Purkinje cell (primary cell): Measurements from ENCODE around the gene TNFSF12. TPM values are rescaled to one million over a fixed set of nuclear protein-coding genes. Genes with fewer than 3 reads are reported as not detected.

ENCODE experiments used
- polyA plus RNA-seq: library from polyadenylated mRNA; unstranded; fragments of >200 nt; fragmentation: Nextera tagmentation; gene quantifications from 2 replicates; pipeline ENCODE4 v1.2.1, GENCODE V29; 2014

The TNFSF12 gene, protein sequence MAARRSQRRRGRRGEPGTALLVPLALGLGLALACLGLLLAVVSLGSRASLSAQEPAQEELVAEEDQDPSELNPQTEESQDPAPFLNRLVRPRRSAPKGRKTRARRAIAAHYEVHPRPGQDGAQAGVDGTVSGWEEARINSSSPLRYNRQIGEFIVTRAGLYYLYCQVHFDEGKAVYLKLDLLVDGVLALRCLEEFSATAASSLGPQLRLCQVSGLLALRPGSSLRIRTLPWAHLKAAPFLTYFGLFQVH
- 1.9 and 5.1 TPM in 2 replicates for polyA plus RNA-seq

DNA sequence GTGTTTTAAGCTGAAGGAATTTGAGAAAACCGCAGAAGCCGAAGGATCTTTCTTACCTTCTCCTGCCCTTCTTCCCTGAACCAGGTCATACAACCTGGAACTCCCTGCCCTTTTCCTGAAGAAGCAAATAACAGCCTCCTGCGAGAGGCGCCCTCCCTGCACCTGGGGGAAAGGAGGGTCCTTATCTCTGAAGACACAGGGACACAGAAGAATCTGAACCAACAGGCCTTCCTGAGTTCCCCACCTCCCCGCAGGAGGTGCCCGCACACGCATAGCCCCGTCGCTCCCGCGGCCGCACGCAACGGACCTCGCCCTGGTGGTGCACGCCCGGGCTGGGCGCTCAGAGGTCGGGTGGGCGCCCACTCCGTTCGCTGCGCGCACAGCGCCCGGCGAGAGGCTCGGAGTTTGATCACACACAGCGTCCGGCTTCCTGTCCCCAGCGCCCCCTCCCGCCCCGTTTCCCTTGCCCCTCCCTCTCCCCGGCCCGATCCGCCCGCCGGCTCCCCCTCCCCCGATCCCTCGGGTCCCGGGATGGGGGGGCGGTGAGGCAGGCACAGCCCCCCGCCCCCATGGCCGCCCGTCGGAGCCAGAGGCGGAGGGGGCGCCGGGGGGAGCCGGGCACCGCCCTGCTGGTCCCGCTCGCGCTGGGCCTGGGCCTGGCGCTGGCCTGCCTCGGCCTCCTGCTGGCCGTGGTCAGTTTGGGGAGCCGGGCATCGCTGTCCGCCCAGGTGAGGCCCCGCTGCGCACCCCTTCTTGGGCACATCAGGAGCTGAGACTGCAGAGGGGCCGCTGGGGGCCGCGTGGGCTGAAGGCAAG is at the start of gene TNFSF12:
Gene TNFSF12, plus strand, starts transcription at position 474 of the 816 bp plus-strand sequence. Its CDS starts 96 bp downstream, at position 570.

DNA sequence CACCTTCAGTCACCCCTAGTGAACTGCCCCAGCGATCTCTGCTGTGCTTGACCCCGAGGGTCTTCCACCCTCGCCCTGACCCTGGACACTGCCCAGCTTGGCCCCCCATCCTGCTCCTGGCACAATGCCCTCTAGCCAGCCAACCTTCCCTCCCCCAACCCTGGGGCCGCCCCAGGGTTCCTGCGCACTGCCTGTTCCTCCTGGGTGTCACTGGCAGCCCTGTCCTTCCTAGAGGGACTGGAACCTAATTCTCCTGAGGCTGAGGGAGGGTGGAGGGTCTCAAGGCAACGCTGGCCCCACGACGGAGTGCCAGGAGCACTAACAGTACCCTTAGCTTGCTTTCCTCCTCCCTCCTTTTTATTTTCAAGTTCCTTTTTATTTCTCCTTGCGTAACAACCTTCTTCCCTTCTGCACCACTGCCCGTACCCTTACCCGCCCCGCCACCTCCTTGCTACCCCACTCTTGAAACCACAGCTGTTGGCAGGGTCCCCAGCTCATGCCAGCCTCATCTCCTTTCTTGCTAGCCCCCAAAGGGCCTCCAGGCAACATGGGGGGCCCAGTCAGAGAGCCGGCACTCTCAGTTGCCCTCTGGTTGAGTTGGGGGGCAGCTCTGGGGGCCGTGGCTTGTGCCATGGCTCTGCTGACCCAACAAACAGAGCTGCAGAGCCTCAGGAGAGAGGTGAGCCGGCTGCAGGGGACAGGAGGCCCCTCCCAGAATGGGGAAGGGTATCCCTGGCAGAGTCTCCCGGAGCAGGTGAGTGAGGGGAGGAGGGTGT is 9.9 kb downstream of the TNFSF12 start, which contains the start of gene TNFSF13:
Gene TNFSF13, plus strand, starts transcription at position 207 of the 776 bp plus-strand sequence. Its CDS starts 290 bp downstream, at position 497.

DNA sequence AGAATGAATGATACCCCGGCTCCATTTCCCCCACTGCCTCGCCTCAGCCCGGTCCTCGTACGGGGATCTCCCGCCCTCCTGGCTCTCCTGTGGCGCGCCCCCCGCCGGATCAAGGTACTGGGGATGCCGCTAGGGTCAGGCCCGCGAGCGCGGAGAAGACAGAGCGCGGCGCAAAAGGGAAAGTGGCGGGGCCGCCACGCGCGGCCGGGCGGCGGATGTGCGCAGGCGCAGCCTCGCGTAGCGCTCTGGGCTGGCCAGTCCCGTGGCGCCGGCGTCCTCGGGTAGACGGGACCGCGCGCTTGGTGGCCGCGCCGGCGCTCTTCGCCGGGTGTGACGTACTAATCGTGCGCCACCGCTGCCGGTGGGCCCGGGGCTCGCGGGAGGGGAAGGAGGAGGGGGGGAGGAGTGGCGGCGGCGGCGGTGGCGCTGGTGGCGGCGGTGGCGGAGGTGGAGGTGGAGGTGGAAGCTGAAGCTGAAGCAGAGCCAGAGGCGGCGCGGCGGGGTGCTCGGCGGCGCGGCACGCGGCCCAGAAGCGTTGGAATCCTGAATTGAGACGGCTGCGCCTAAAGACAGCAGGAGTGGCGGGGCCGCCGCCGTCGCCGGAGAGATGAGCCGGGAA is 12.8 kb downstream of the TNFSF12 start, which contains the start of gene SENP3:
Gene SENP3, plus strand, starts transcription at position 331 of the 619 bp plus-strand sequence. CDS start 1,158 bp downstream, outside the sequence.

DNA sequence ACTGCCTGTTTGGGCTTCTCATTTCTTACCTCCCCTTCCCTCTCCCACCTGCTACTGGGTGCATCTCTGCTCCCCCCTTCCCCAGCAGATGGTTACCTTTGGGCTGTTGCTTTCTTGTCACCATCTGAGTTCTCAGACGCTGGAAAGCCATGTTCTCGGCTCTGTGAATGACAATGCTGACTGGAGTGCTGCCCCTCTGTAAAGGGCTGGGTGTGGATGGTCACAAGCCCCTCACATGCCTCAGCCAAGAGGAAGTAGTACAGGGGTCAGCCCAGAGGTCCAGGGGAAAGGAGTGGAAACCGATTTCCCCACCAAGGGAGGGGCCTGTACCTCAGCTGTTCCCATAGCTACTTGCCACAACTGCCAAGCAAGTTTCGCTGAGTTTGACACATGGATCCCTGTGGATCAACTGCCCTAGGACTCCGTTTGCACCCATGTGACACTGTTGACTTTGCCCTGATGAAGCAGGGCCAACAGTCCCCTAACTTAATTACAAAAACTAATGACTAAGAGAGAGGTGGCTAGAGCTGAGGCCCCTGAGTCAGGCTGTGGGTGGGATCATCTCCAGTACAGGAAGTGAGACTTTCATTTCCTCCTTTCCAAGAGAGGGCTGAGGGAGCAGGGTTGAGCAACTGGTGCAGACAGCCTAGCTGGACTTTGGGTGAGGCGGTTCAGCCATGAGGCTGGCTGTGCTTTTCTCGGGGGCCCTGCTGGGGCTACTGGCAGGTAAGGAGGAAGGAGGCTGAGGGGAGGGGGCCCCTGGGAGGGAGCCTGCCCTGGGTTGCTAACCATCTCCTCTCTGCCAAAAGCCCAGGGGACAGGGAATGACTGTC is 30.4 kb downstream of the TNFSF12 start, which contains the start of gene CD68:
Gene CD68, plus strand, starts transcription at position 638 of the 833 bp plus-strand sequence. Its CDS starts 40 bp downstream, at position 678.

DNA sequence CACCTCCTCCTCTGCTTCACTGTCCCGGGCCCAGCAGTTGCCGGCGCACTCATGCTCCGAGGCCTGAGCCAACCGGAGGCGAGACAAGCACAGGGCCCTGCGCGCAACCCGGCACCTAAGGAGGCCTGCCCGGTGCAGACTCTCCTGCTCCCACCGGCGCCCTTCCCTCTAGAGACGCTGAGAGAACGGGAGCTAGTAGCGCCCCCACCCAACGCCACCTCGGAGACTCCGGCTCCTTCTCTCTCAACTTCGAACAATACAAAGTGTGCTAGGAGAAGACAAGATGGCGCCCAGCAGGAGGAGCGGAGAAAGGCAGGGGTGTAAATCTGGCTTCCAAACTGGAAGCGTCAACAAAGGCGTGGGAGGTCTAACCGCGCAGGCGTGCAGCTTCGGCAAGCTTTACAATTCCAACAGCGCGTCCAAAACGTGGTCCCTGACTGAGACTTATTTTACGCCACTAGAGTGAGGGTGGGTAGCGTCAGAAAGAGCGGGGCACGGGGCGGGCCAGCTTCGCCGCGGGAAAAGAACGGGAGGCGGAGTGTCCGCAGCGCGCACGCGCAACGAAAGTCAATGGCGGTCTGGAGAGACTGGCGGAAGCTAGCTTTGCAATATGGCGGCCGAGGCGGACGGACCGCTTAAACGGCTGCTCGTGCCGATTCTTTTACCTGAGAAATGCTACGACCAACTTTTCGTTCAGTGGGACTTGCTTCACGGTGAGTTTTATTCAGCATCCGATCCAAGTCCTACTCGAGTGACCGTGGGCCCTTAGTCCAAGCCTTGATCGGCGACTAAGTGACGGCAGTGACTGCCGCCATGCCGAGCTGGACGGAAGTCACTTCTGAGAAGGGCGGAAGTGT is 34.6 kb downstream of the TNFSF12 start, which contains the start of gene MPDU1:
Gene MPDU1, plus strand, starts transcription at position 600 of the 857 bp plus-strand sequence. Its CDS starts 11 bp downstream, at position 611.

DNA sequence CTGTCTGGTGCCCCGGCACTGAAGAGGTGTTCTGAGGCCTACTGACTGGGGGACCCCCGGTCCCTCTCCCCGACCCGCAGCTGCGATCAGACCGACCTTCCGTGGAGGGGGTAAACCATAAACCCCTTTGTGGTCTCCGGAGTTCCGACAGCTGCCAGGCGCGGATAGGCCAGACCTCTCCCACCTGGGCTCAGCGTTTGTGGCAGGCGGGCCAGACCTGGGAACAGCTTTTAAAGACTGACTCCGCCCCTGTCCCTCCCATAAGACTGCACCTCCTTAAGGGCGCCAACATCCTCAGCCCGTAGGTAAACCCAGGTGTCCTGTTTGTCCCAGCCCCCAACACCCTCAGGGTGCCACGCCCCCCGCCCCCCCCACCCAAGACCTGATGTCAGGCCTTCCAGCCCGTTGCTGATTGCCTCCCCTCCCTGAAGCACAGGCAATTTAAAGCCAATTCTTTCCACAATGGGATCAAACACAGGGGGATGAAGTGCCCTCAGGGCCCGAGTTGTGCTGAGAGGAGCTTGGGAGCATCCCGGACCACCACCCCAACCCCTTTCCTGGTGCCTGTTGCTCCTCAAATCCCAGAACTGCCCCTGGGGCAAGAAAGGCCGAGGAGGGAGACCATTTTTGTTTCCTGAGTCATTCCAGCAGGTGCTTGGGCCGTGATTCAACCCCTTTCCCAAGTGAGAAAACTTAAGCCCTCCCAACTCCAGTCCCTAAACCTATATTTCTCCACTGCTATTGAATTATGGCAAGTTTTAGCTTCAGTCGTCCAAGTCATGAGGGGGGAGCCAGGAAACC is 41.2 kb downstream of the TNFSF12 start, which contains the start of gene SOX15:
Gene SOX15, minus strand, starts transcription at position 204 of the 801 bp plus-strand sequence. CDS start 418 bp downstream, outside the sequence.

Other genes starting within 250 kb of the TNFSF12 start
- gene EIF5A, start 241.4 kb upstream of the TNFSF12 start, polyA plus RNA-seq = 41.6 and 47.0 TPM in 2 replicates
- 42.5 and 54.6 TPM in 2 replicates for gene GPS2, start 233.7 kb upstream of the TNFSF12 start, polyA plus RNA-seq
- gene NEURL4, start 219.7 kb upstream of the TNFSF12 start, polyA plus RNA-seq = 0.34 TPM in 1 of 2 replicates, not detected in the other
- gene ACAP1, start 212.5 kb upstream of the TNFSF12 start, polyA plus RNA-seq = 4.1 and 5.8 TPM in 2 replicates
- not detected in 2 replicates for gene KCTD11, start 196.9 kb upstream of the TNFSF12 start, polyA plus RNA-seq
- gene TMEM95, start 193.9 kb upstream of the TNFSF12 start, polyA plus RNA-seq = not detected in 2 replicates
- gene TNK1, start 168.0 kb upstream of the TNFSF12 start, polyA plus RNA-seq = 0.15 TPM in 1 of 2 replicates, not detected in the other
- gene PLSCR3, start 154.5 kb upstream of the TNFSF12 start, polyA plus RNA-seq = 1.3 and 1.8 TPM in 2 replicates
- 148 and 161 TPM in 2 replicates for gene TMEM256, start 145.0 kb upstream of the TNFSF12 start, polyA plus RNA-seq
- 6.6 and 13.0 TPM in 2 replicates for gene NLGN2, start 141.2 kb upstream of the TNFSF12 start, polyA plus RNA-seq
- not detected in 2 replicates for gene SPEM1, start 128.7 kb upstream of the TNFSF12 start, polyA plus RNA-seq
- gene SPEM2, start 123.4 kb upstream of the TNFSF12 start, polyA plus RNA-seq = not detected in 2 replicates
- gene SPEM3, start 120.2 kb upstream of the TNFSF12 start, polyA plus RNA-seq = not detected in 2 replicates
- not detected in 2 replicates for gene TMEM102, start 113.6 kb upstream of the TNFSF12 start, polyA plus RNA-seq
- 1.2 and 2.0 TPM in 2 replicates for gene FGF11, start 109.5 kb upstream of the TNFSF12 start, polyA plus RNA-seq
- gene CHRNB1, start 104.0 kb upstream of the TNFSF12 start, polyA plus RNA-seq = 14.7 and 16.0 TPM in 2 replicates
- 9.2 and 9.5 TPM in 2 replicates for gene ZBTB4, start 69.4 kb upstream of the TNFSF12 start, polyA plus RNA-seq
- gene SLC35G6, start 67.6 kb upstream of the TNFSF12 start, polyA plus RNA-seq = not detected in 2 replicates
- 6.4 and 7.7 TPM in 2 replicates for gene POLR2A, start 64.7 kb upstream of the TNFSF12 start, polyA plus RNA-seq
- 0.28 TPM in 1 of 2 replicates, not detected in the other for gene TNFSF13, start 9.7 kb downstream of the TNFSF12 start, polyA plus RNA-seq
- gene SENP3, start 12.9 kb downstream of the TNFSF12 start, polyA plus RNA-seq = 2.3 and 3.2 TPM in 2 replicates
- 0.63 TPM in 1 of 2 replicates, not detected in the other for gene CD68, start 30.6 kb downstream of the TNFSF12 start, polyA plus RNA-seq
- 14.2 and 26.1 TPM in 2 replicates for gene MPDU1, start 34.8 kb downstream of the TNFSF12 start, polyA plus RNA-seq
- 5.0 and 6.3 TPM in 2 replicates for gene SOX15, start 41.0 kb downstream of the TNFSF12 start, polyA plus RNA-seq
- 7.1 and 20.3 TPM in 2 replicates for gene FXR2, start 65.8 kb downstream of the TNFSF12 start, polyA plus RNA-seq
- gene SAT2, start 78.8 kb downstream of the TNFSF12 start, polyA plus RNA-seq = 107 and 126 TPM in 2 replicates
- gene SHBG, start 81.1 kb downstream of the TNFSF12 start, polyA plus RNA-seq = 2.5 TPM in 1 of 2 replicates, not detected in the other
- gene ATP1B2, start 101.9 kb downstream of the TNFSF12 start, polyA plus RNA-seq = 56.0 and 70.0 TPM in 2 replicates
- gene TP53, start 138.4 kb downstream of the TNFSF12 start, polyA plus RNA-seq = 3.0 and 3.7 TPM in 2 replicates
- 1.1 and 1.4 TPM in 2 replicates for gene WRAP53, start 139.4 kb downstream of the TNFSF12 start, polyA plus RNA-seq
- 2.8 TPM in 1 of 2 replicates, not detected in the other for gene EFNB3, start 156.1 kb downstream of the TNFSF12 start, polyA plus RNA-seq
- gene DNAH2, start 168.7 kb downstream of the TNFSF12 start, polyA plus RNA-seq = 0.16 TPM in 1 of 2 replicates, not detected in the other